Stimulated activated CD4-positive, alpha-beta T cell treated with anti-CD3 and anti-CD28 coated beads, Interleukin-4, amount 100 ng/mL, for 48 hours (primary cell): ENCODE measurements around the gene EXT2.
A peak's percentile ranks its signal among the peaks of the same experiment; 100 is the strongest.

Experiments
- DNase-seq, 2 donors: peaks; one replicate each; pipeline ENCODE4 v3.0.0-alpha.2; 2020; ENCODE audit warnings: low read depth in 2 of 2

The EXT2 gene

GRCh38 chr11:44085330-44085729 is 10.1 kb upstream of the EXT2 start:
- no peak for DNase-seq

DNA sequence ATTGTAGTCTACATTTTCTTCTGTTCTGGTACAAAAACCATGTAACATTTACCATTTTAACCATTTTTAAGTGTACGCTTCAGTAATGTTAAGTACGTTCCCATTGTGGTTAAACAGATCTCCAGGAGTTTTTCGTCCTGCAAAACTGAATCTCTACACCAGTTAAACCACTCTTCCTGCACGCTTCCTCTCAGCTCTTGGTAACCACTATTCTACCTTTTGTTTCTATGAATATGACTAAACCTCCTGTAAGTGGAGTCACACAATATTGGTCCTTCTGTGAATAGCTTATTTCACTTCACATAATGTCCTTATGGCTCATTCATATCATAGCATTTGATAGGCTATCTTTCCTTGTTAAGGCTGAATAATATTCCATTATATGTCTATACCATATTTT is 7.1 kb upstream of the EXT2 start:
- no peak for DNase-seq

DNA sequence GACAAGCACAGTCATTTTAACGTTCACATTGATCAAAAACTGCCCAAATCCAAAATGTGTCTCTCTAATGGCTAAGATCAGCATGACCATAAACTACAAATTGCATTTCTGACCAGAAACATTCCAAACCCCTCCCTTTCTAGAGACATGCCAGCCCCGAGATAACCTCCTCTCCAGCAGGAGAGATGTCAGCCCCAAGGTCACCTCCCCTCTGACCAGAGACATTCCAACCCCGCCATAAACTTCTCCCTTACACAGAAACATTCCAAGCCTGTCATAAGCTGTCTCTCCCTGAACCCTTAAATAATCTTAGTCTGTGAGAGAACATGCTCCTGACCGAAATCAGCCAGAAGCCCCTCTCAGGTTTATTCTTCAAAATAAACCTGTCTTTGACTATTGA is 6.6 kb upstream of the EXT2 start:
- no peak for DNase-seq

DNA sequence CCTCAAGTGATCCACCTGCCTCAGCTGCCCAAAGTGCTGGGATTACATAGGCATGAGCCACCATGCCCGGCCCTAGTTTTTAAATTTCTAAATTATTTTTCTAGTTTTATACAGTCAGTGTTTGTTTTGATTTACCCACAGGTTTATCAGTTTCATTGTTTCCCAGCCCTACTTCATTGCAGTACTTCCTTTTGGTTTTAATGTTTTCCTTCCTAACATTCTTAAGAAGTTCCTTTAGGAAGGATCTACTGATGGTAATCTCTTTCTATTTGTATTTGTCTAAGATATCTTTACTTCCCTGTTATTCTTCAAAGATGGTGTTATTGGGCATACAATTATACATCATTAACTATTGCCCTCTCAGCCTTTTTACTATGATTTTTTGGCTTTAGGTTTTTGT is 4.9 kb upstream of the EXT2 start:
- DNase-seq: no peak

GRCh38 chr11:44094260-44094868 is 1.1 kb upstream of the EXT2 start:
- peak; percentile 72 to 78 for DNase-seq

GRCh38 chr11:44096360-44097185 is 1.1 kb downstream of the EXT2 start:
- DNase-seq: no peak

DNA sequence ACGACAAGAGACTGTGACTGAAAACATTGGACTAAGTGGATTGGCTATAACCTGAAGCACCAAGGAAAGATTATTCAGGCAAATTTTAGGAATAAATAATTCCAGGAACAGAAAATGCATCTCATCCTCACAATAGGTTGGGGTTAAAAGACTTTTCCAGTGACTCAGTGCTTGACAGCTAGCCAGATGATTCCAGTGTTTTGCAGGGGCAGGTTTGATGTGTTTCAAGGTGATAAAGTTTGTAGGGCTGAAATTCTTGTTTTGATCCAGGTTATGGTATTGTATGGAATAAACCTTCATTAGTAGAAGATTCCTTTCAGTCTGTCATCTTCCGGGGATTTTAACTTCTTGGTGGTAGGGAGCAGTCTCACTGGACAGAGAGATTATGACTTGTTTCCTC is 2.3 kb downstream of the EXT2 start:
- no peak for DNase-seq

GRCh38 chr11:44101098-44101497 is 5.6 kb downstream of the EXT2 start:
- DNase-seq: no peak

DNA sequence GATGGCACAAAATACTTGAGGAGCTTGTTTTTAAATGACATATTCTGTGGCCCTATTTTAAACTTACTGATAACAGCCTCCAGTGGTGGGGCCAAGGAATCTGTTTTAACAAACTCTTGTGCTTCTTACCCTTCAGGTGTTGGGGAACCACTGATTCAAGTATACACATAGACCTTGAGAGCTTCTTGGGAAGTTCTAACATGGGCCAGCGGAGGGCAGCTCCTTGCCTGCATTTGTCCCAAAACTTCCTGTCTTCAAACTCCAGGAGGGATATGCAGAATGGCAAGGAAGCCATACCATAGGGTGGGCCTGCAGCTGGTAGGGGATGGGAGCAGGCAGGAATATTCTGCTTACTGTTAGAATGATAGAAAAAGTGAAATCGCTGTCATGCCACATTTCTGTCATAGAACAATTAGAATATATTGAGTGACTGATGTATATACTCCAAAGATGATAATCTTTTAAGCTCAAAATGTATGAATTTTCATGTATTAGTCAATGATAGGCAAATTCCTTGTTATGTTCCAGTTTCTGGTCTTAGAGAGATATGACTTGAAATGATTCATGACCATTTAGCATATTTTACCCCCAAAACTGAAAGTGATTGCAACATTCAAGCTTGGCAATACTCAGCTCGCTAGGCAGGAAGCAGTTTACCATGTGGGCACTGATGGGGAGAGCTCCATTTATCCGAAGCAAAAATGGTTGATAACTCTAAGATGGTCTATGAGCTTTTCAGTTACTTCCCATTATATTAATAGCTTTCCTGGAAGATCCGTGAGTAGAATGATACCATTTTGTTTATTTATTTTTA is 9.2 kb downstream of the EXT2 start:
- no peak for DNase-seq

DNA sequence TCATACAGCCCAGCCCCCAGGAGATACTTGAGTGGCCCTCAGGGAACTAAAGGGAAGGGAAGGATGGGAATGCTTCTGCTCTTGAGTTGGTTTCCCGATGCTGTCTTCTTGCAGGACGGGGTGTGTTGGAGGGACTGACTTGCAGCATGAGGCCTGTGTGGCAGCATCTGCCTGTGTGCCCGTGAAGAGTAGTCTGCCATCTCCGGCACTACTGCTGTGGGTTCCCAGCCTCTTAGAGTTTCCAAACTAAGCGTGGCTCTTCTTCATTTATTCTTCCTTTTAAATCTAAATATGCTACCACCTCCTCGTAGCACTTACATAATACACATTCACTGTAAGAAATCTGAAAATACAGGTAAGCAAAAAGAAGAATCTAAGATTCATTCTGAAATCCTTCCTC is 12.8 kb downstream of the EXT2 start:
- DNase-seq: no peak

DNA sequence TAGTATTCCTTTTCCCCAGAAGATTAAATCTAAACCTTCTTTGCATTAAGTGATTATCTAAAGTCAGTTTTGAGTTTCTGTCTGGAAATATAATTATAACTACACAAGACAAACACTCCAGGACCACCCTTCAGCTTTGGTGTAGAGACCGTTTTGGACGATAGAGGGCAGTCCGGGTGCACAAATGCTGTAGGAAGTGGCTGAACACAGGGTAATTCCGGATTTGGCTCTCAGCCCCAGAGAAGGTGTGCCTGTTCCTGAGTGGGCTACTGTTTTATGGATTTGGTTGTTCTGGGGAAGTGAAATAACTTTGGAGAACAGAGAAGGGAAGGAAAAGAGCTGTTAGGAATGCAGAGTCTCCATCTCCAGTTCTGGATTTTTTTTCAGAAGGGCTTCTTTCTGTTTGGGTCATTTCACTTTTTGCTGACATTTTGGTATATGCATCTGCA is 14.8 kb downstream of the EXT2 start:
- peak; percentile 26 to 44 for DNase-seq

DNA sequence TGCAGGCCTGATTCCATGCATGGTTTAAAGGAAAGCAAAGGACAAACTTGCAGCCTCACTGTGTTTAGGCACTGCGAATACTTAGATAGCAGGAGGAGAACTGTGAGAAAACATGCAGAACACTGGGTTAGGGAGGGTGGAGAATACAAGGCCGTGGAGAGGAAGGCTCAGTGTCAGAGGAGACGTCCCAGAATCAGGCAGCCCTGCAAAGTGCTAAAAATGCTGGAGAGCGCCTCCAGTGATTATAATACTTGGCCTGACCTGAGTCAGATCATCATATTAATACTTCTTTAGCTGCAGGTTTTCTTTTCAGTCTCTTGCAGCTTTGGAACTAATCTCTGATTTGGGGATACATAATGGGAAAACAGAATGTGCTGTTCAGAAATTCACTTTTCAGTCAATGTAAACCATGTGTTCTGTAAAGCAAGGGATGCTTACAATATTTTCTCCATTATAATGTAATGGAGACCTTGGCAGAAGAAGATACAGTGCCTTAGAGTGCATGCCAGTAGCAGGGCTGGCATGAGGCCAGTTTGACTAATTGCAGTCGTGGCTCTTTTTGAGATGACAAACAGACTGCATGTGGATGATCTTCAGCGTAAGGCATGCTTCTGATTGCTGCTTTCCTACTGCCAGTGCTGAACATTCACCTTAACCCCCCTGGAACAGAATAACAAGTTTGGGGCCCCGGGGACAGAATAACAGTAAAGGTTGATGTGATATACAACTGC is 16.8 kb downstream of the EXT2 start:
- no peak for DNase-seq

GRCh38 chr11:44113018-44113417 is 17.5 kb downstream of the EXT2 start:
- no peak for DNase-seq

DNA sequence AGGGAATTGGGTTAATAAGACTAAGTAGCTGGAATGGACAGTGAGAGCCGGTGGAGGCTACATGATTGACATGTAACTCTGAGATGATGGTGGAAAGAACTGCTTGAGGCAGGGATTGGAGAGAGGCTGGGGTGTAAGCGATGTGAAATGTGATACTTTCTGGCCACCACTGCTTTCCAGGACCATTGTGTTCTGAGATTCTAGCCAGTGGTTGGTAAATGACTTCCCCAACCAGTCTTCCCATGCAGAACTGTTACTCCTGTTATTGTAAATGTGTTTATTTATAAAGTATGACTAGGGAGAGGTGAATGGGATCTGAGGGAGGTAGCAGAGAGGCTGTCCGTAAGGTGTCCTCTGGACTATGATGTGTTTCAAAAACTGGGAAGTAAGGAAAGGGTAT is 18.1 kb downstream of the EXT2 start:
- DNase-seq: no peak

DNA sequence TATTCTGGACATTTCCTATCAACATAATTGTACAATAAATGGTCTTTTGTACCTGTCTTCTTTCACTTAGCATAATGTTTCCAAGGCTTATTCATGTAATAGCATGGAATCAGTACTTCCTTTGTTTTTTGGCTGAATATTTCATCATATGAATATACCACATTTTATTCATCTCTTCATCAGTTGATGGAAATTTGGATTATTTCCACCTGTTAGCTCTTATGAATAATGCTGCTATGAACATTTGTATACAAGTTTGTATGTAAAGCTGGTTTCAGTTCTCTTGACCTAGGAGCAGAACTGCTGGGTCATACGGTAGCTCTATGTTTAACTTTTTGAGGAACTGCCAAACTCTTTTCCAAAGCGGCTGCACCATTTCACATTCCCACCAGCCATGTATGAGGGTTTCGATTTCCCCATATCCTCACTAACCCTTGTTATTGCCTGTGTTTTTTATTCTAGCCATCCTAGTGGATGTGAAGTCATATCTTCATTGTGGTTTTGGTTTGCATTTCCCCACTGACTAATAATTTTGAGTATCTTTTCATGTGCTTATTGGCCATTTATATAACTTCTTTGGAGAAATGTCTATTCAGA is 20.9 kb downstream of the EXT2 start:
- no peak for DNase-seq

DNA sequence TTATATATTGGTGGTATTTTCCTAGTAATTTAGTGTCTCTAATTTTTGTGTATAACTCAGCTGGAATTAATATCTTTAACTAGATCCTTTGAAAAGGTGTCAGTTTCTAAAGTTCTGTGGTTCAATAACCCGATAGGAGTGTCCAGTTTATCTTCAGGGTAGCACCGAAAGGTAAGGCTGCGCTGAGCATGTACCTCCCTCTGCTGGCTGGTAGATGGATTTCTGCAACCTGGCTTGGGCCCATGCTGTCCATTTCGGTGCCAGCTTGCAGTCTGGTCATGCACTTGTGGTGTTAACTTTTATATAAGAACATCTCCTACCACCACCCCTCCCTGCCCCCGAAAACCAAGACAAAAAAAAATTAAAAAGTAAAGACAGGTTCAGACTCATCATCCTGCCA is 24.7 kb downstream of the EXT2 start:
- DNase-seq: no peak

- no peak for DNase-seq
Measured at GRCh38 chr11:44125598-44125997, 30.1 kb downstream of the EXT2 start.

GRCh38 chr11:44126304-44126703 is 30.8 kb downstream of the EXT2 start:
- no peak for DNase-seq

- DNase-seq: no peak
Measured at GRCh38 chr11:44127130-44127529, 31.7 kb downstream of the EXT2 start.

DNA sequence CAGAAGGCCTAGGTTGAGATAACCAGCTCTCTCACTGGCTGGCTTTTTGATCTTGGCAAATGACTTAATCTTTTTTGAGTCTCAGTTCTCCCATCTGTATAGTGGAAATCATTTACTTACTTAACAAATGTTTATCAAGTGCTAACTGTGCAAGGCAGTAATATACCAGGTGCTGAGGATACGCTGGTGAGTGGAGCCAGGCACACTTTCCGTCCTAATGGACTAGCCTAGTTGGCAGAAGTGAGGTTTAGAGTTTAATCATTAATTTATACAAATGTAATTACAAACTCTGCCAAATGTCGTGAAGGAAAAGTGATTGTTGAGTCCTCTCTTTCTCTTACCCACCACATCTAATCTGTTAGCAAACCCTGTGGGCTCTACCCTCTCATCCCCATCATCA is 33.3 kb downstream of the EXT2 start:
- DNase-seq: no peak

DNA sequence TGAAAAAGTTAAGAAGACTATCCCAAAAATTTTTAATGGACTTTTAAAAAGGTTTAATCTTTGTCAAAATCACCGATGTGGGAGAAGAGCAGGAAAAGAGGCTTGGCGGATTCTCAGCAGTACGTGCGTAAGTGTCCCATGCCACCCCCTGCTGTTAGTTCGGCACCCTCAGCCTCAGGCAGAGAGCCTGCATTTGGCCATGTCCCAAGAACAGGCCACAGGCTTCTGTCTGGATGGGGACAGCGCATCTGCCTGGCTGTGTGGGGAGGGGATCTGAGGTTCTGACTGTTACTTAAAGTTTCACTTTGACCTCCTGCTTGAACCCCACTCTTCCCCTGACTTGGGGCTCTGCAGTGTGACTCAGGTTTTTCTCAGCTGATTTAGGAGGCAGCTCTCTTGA is 35.3 kb downstream of the EXT2 start:
- DNase-seq: no peak
